KG1 (cell line): ENCODE data around the gene CYP8B1.

Experiments
- DNase-seq: peaks from one replicate; lab custom pipeline; 2025; lab: John Stamatoyannopoulos, UW

Gene CYP8B1

GRCh38 chr3:42823351-42823750, 52.3 kb downstream of the CYP8B1 start:
- DNase-seq, result no peak

GRCh38 chr3:42822828-42823227, 52.9 kb downstream of the CYP8B1 start:
- DNase-seq, result no peak
